ENCODE data around the gene ZNF469.

- TF ChIP-seq EZH2 (IDR thresholded peaks at IDR 0.05) (peak; percentile 39), FOXP2 (optimal IDR thresholded peaks at IDR 0.05; ENCODE audit: control extremely low read depth, extremely low read length, insufficient read depth) (no peak)
Observed at GRCh38 chr16:88393034-88393433, 10.3 kb downstream of the ZNF469 start.

Data from SK-N-MC (cell line).